ENCODE data around the gene ACBD7. TPM values are rescaled to one million over a fixed set of nuclear protein-coding genes. Genes with fewer than 3 reads are reported as not detected.

The ACBD7 gene
- total RNA-seq, 1 experiment from 2014 or later = 3.7 TPM

Other genes with a start within 250 kb of the ACBD7 start
- gene SUV39H2, start 209.9 kb downstream of the ACBD7 start, total RNA-seq (2014; rRNA removed; shearing (Covaris generic)) = 50.5 and 64.3 TPM in 2 replicates
- 13.3 and 14.4 TPM in 2 replicates for gene DCLRE1C, start 134.7 kb downstream of the ACBD7 start, total RNA-seq (2014; rRNA removed; shearing (Covaris generic))
- gene MEIG1, start 129.4 kb downstream of the ACBD7 start, total RNA-seq (2014; rRNA removed; shearing (Covaris generic)) = 0.48 TPM in 1 of 2 replicates, not detected in the other
- gene OLAH, start 44.8 kb downstream of the ACBD7 start, total RNA-seq (2014; rRNA removed; shearing (Covaris generic)) = not detected in 2 replicates
- 21.0 and 24.9 TPM in 2 replicates for gene RPP38, start 8.6 kb upstream of the ACBD7 start, total RNA-seq (2014; rRNA removed; shearing (Covaris generic))
- gene NMT2, start 79.9 kb upstream of the ACBD7 start, total RNA-seq (2014; rRNA removed; shearing (Covaris generic)) = 102 and 105 TPM in 2 replicates